Progenitor cell of endocrine pancreas (in vitro differentiated cells): Measurements from ENCODE around the gene CERS6. TPM values are rescaled to one million over a fixed set of nuclear protein-coding genes. Genes with fewer than 3 reads are reported as not detected.
A peak's percentile ranks its signal among the peaks of the same experiment; 100 is the strongest.

Source experiments
- DNase-seq: peaks from one replicate; pipeline ENCODE4 v3.0.0; 2021; ENCODE audit warnings: low spot score; ENCODE audit not compliant: unreplicated experiment
- H3K27ac Mint-ChIP-seq: 2 replicates; pipeline ENCODE4 v1.8.0; 2021; ENCODE audit warnings: mild to moderate bottlenecking, moderate library complexity, mixed read lengths
- H3K27me3 Mint-ChIP-seq: 2 replicates; pipeline ENCODE4 v1.8.0; 2021; ENCODE audit warnings: mixed read lengths
- H3K36me3 Mint-ChIP-seq: 2 replicates; pipeline ENCODE4 v1.8.0; 2022; ENCODE audit warnings: mixed read lengths; ENCODE audit not compliant: insufficient read depth
- H3K4me1 Mint-ChIP-seq: 2 replicates; pipeline ENCODE4 v1.8.0; 2021; ENCODE audit warnings: low read depth, mixed read lengths
- H3K4me3 Mint-ChIP-seq: 2 replicates; pipeline ENCODE4 v1.8.0; 2021; ENCODE audit warnings: low read depth, mild to moderate bottlenecking, moderate library complexity, mixed read lengths
- H3K9me3 Mint-ChIP-seq: 2 replicates; pipeline ENCODE4 v1.8.0; 2021; ENCODE audit warnings: low read depth, mixed read lengths
- total RNA-seq: library from RNA; stranded (reverse); gene quantifications from 2 replicates; pipeline ENCODE4 v1.2.1, GENCODE V29; 2021
- TF ChIP-seq, protein P1 (sequence below): fragments of 200-600 bp; sonication (generic); IDR thresholded peaks from one replicate; pipeline ENCODE4 v1.5.0; 2021; ENCODE audit warnings: antibody characterized with exemption, mild to moderate bottlenecking; ENCODE audit not compliant: unreplicated experiment

CERS6 gene
- total RNA-seq, 1 donor from 2014 or later, result 32.5 TPM

DNA sequence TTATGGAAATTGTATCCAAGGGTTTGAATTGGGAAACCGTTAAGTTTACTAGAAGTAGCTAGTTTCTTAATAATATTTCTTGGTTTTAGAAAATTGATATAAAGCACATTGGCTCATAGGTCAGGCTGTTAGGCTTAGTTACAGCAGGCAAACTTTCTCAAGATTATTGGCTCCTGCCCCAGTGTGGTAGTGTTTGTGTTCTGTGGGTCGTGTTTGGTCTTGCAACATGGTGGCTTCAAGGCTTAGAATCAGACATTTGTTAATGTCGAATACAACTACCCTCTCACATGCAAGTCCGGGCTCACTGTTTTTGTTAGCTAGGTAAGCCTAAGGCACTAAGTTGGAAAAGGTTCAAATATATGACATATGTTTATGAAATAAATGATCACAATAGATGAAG lies 19.6 kb downstream of the CERS6 start:
- DNase-seq, result no peak
- H3K9me3 Mint-ChIP-seq, result peaks cover 3% of the 10 kb centered on the region
- H3K27ac Mint-ChIP-seq, result no peak overlapping the region
- peaks cover 3% of the 10 kb centered on the region for H3K36me3 Mint-ChIP-seq
- no peaks in the 10 kb centered on the region for H3K27me3 Mint-ChIP-seq
- H3K4me3 Mint-ChIP-seq, result no peak overlapping the region
- H3K4me1 Mint-ChIP-seq, result peaks cover 17% of the 10 kb centered on the region
- TF ChIP-seq, protein P1, sequence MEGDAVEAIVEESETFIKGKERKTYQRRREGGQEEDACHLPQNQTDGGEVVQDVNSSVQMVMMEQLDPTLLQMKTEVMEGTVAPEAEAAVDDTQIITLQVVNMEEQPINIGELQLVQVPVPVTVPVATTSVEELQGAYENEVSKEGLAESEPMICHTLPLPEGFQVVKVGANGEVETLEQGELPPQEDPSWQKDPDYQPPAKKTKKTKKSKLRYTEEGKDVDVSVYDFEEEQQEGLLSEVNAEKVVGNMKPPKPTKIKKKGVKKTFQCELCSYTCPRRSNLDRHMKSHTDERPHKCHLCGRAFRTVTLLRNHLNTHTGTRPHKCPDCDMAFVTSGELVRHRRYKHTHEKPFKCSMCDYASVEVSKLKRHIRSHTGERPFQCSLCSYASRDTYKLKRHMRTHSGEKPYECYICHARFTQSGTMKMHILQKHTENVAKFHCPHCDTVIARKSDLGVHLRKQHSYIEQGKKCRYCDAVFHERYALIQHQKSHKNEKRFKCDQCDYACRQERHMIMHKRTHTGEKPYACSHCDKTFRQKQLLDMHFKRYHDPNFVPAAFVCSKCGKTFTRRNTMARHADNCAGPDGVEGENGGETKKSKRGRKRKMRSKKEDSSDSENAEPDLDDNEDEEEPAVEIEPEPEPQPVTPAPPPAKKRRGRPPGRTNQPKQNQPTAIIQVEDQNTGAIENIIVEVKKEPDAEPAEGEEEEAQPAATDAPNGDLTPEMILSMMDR, result no peak

DNA sequence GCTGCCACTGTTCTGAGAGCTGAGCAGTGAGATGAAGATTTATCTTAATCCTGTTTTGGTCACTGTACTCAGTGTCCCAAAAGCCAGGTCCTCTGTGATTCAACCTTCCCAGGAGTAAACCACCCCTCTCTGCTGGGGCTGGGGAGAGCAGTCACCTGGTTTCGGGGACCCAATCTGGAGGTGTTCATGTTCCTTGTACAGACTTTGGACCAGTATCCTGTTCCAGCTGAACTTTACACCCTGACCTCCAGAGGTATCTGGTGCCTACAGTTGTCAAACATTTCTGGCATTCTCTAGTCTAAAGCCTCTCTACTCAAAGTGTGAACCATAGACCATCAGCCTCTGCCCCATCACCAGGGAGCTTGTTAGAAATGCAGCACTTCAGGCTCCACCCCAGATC lies 22.1 kb downstream of the CERS6 start:
- DNase-seq, result no peak
- no peaks in the 10 kb centered on the region for H3K27me3 Mint-ChIP-seq
- TF ChIP-seq, protein P1, result no peak
- H3K36me3 Mint-ChIP-seq, result peaks cover 3% of the 10 kb centered on the region
- no peak overlapping the region for H3K27ac Mint-ChIP-seq
- peaks cover 3% of the 10 kb centered on the region for H3K9me3 Mint-ChIP-seq
- H3K4me1 Mint-ChIP-seq, result peaks cover 16% of the 10 kb centered on the region
- H3K4me3 Mint-ChIP-seq, result no peak overlapping the region

DNA sequence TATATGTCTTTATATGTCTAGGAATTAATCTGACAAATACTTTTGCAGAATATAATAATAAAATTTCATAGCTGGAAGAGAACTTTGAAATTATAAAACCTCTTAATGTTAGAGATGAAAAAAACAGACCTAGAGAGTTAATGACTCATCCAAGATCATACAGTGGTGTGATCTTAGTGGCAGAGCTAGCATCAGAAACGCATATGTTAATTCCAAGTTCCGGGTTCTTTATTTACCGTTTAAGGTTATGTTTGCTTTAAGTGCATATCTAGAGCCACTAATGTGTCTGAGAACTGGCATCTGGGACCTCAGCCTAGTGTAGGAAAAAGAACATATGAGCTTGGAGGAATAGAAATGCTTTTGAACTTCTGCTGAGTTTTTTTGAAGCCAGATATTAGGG lies 24.3 kb downstream of the CERS6 start:
- Mint-ChIP-seq H3K9me3 (peaks cover under 1% of the 10 kb centered on the region), H3K27me3 (no peaks in the 10 kb centered on the region), H3K27ac (peak overlapping the region; percentile 70), H3K4me1 (peaks cover 19% of the 10 kb centered on the region), H3K36me3 (no peaks in the 10 kb centered on the region), H3K4me3 (no peak overlapping the region)
- DNase-seq, result no peak
- TF ChIP-seq, protein P1, result no peak

DNA sequence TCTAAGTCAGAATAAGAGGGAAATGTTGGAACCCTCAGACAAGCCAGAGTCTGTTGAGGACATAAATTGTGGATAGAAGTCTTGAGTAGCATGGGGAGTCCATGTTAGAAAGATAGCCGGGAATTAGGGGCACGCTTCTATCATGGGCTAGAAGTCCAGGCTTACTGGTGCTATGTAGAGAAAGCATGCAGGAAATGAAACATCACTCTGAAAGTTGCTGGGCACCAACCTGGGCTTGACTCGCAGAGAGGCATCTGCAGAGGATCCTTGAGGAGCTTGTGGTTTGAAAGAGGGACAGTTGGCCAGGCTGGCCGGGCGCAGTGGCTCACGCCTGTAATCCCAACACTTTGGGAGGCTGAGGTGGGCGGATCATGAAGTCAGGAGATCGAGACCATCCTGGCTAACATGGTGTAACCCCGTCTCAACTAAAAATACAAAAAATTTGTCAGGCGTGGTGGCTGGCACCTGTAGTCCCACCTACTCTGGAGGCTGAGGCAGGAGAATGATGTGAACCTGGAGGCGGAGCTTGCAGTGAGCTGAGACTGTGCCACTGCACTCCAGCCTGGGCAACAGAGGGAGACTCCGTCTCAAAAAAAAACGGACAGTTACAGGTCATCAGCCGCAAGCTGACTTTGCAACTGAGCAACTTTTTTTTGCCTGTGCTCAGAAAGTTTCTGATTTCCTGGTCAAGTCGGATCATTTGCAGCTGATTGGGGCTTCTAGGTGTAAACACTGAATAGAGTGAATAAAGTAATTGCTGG lies 24.9 kb downstream of the CERS6 start:
- Mint-ChIP-seq H3K4me1 (peaks cover 19% of the 10 kb centered on the region), H3K4me3 (no peak overlapping the region), H3K27me3 (no peaks in the 10 kb centered on the region), H3K9me3 (peaks cover 3% of the 10 kb centered on the region), H3K36me3 (peaks cover 1% of the 10 kb centered on the region), H3K27ac (peak overlapping the region; percentile 70)
- no peak for DNase-seq
- TF ChIP-seq, protein P1, result no peak

DNA sequence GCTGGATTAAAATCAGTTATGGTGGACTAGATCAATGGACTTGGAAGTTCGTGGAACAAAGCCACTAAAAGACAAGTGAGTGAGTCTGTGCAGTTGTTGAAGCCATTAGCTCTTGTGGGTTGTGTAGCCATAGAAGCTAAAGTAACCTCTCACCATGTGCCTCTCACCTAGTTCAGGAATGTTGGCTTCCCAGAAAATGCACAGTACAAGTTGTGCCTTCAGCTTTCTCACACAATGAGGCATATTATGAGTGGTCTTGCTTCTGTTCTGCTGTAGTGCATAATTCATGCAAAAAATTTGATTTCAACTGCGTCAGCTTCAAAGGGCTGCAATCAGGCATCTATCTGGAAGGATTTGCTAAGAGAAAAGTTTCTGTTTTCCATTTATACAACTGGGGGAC lies 26.2 kb downstream of the CERS6 start:
- H3K27me3 Mint-ChIP-seq, result no peaks in the 10 kb centered on the region
- no peak for DNase-seq
- peaks cover 3% of the 10 kb centered on the region for H3K9me3 Mint-ChIP-seq
- H3K4me3 Mint-ChIP-seq, result no peak overlapping the region
- H3K27ac Mint-ChIP-seq, result no peak overlapping the region
- TF ChIP-seq, protein P1, result no peak
- peaks cover 29% of the 10 kb centered on the region for H3K4me1 Mint-ChIP-seq
- H3K36me3 Mint-ChIP-seq, result peaks cover 1% of the 10 kb centered on the region
